Erythroblast (primary cell): ENCODE data around the gene PTEN.
A peak's percentile ranks its signal among the peaks of the same experiment; 100 is the strongest.
"Not testable (repeated sequence)": the region's sequence is repeated elsewhere in the genome, so short reads cannot be mapped to it uniquely, and the experiment has no call there.

Experiments used
- DNase-seq, 2 experiments: peaks; one replicate each; lab custom pipeline; 2025; lab: John Stamatoyannopoulos, UW
- GATA1 ChIP-seq: IDR thresholded peaks from 2 replicates; pipeline ENCODE4 v1.6.1; 2011; ENCODE audit warnings: low read depth, mild to moderate bottlenecking, control low read depth, low read length, moderate library complexity
- POLR2A ChIP-seq: IDR thresholded peaks from 2 replicates; pipeline ENCODE4 v1.6.1; 2011; ENCODE audit warnings: mild to moderate bottlenecking, low read length

The PTEN gene

GRCh38 chr10:87872828-87873227 lies 9.4 kb downstream of the PTEN start:
- no peak for TF ChIP-seq GATA1
- no peak for TF ChIP-seq POLR2A

DNA sequence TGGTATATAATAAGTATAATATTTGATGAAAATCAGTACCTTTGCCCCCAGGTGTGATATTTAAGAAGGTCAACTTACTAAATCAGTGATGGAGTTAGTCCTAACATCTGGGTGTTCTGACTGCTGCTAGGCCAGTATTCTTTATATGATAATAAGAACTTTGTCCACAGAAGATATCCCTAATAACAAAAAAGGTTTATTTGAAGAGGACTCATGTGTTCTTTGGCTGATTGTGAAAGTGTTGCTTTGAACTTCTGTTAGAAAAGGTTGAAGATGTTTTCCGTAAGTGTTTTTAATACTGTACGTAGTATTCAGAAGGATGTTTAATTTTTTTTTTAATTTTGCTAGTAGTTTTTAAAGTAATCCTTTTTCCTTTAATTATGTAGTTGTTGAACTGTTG lies 10.2 kb downstream of the PTEN start:
- DNase-seq: no peak
- TF ChIP-seq GATA1 (no peak), POLR2A (no peak)

More at GRCh38 chr10:87872828-87873227, 9.4 kb downstream of the PTEN start:
- DNase-seq: no peak

- no peak for TF ChIP-seq GATA1
- TF ChIP-seq POLR2A: no peak
- no peak for DNase-seq
Observed at GRCh38 chr10:87875929-87876571, 12.6 kb downstream of the PTEN start.

DNA sequence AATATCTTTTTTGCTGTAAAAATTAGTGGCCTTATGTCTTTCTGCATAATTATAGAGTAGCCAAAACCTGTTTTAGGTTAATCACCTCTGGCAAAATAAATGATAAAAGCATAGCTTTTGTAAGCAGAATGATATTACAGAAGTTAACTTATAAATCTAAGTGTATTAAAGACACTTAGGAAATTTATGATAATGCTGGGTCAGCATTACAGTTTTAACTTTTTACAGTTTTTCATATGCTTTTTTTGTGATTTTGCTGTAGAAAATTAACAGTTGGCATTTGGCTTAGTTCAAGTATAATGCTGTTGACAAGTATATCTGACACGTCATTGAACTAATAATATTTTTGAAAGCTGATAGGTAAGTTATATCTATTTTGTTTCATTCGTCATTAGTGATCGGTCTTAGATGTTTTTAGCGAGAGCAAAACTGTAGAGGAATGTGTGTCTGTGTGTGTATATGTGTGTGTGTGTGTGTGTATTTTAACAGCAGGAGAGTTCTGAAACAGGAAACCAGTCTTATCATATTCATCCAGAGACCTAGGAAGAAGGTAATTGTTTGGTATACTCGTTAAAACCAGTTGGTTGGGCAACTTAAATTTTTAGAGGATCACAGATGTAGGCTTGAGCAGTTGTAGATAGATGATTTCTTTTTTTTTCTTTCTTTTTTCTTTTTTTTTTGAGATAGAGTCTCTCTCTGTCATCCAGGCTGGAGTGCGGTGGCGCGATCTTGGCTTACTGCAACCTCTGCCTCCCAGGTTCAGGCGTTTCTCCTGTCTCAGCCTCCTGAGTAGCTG lies 15.4 kb downstream of the PTEN start:
- TF ChIP-seq POLR2A (no peak), GATA1 (no peak)
- DNase-seq: peak; percentile 24 to 70

DNA sequence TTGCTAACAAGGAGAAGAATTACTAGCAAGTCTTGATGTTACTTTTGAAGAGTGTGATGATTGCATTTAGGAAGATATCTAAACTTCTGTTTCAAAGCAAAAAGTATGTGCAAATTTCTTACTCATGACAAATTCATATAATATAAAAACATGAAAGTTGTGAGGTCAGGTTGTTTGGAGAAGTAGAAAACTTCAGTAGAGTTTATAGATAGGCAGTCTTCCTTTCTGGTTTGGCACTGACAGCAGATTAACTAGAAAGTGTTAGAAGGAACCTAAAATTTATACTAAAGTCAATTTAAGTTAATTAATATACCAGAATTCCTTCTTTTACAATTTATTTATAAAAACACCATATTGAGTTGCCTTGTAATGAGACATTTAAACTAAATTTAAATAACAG lies 16.9 kb downstream of the PTEN start:
- no peak for DNase-seq
- TF ChIP-seq GATA1 (no peak), POLR2A (no peak)

DNA sequence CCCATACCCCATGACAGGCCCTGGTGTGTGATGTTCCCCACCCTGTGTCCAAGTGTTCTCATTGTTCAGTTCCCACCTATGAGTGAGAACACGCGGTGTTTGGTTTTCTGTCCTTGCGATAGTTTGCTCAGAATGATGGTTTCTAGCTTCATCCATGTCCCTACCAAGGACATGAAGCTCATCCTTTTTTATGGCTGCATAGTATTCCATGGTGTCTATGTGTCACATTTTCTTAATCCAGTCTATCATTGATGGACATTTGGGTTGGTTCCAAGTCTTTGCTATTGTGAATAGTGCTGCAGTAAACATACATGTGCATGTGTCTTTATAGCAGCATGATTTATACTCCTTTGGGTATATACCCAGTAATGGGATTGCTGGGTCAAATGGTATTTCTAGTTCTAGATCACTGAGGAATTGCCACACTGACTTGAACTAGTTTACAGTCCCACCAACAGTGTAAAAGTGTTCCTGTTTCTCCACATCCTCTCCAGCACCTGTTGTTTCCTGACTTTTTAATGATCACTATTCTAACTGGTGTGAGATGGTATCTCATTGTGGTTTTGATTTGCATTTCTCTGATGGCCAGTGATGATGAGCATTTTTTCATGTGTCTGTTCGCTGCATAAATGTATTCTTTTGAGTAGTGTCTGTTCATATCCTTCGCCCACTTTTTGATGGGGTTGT lies 18.1 kb downstream of the PTEN start:
- not testable (repeated sequence) for DNase-seq

- no peak for TF ChIP-seq GATA1
- TF ChIP-seq POLR2A: no peak
- no peak for DNase-seq
Observed at GRCh38 chr10:87882555-87883294, 19.3 kb downstream of the PTEN start.

- no peak for DNase-seq
- TF ChIP-seq POLR2A (no peak), GATA1 (no peak)
Observed at GRCh38 chr10:87886635-87887034, 23.2 kb downstream of the PTEN start.

DNA sequence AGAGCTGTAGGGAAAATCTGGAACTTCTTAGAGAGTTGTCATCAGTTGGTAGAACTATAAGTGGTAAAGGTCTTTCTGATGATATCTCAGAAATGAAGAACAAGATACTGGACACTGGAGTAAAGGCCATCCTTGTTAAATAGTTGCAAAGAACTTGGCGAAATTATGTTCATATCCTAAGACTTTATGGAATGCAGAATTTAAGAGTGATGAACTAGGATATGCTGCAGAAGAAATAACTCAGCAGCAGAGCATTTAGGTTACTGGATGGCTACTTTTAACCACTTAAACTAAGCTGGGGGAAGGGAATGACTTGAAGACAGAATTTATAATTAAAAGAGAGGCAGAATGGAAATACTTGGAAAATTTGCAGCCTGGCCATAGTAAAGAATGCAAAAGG lies 23.7 kb downstream of the PTEN start:
- DNase-seq: no peak
- TF ChIP-seq POLR2A: no peak
- TF ChIP-seq GATA1: no peak

- DNase-seq: no peak
- TF ChIP-seq GATA1 (no peak), POLR2A (no peak)
Observed at GRCh38 chr10:87887548-87888289, 24.3 kb downstream of the PTEN start.

- no peak for TF ChIP-seq GATA1
- TF ChIP-seq POLR2A: no peak
- no peak for DNase-seq
Observed at GRCh38 chr10:87895430-87895829, 32.0 kb downstream of the PTEN start.

DNA sequence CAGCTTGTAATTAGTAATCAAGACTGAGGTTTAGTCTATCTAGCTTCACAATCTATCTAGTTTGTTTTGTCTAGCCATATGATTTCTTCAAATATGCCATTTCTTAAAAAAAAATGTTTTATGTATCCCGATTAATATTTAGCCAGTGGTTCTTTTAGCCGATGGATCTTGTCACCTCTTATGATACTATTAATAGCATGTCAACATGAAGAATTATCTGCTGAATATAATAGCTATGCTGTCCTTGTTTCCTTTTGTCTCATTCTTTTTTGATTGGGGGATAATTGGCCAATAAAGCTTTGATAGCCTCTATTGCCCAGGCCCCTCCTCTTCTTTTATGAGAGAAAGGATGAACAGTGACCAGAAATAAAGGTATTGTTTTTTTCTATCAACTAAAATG lies 32.8 kb downstream of the PTEN start:
- no peak for DNase-seq
- TF ChIP-seq GATA1 (no peak), POLR2A (no peak)

DNA sequence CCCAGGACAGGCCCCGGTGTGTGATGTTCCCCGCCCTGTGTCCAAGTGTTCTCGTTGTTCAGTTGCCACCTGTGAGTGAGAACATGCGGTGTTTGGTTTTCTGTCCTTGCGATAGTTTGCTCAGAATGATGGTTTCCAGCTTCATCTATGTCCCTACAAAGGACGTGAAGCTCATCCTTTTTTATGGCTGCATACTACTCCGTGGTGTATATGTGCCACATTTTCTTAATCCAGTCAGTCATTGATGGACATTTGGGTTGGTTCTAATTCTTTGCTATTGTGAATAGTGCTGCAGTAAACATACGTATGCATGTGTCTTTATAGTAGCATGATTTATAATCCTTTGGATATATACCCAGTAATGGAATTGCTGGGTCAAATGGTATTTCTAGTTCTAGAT lies 34.5 kb downstream of the PTEN start:
- DNase-seq: not testable (repeated sequence)

GRCh38 chr10:87903396-87903795 lies 40.0 kb downstream of the PTEN start:
- DNase-seq: not testable (repeated sequence)
